ENCODE data around the gene ALOX12. TPM values are rescaled to one million over a fixed set of nuclear protein-coding genes. Genes with fewer than 3 reads are reported as not detected.

The ALOX12 gene
- polyA plus RNA-seq, 1 of the 3 experiments (the other 2 are of a cell fraction): not detected

DNA sequence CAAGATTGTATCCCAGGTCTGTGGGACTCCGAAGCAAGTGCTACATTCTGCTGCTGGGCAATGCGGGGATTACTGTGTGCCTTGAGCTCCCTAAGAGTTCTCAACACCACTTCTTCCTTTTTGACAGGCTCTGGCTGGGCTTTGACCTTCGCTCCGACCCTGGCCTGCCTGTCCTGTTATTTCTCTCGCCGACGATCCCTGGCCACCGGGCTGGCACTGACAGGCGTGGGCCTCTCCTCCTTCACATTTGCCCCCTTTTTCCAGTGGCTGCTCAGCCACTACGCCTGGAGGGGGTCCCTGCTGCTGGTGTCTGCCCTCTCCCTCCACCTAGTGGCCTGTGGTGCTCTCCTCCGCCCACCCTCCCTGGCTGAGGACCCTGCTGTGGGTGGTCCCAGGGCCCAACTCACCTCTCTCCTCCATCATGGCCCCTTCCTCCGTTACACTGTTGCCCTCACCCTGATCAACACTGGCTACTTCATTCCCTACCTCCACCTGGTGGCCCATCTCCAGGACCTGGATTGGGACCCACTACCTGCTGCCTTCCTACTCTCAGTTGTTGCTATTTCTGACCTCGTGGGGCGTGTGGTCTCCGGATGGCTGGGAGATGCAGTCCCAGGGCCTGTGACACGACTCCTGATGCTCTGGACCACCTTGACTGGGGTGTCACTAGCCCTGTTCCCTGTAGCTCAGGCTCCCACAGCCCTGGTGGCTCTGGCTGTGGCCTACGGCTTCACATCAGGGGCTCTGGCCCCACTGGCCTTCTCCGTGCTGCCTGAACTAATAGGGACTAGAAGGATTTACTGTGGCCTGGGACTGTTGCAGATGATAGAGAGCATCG, 42.4 kb downstream of the ALOX12 start:
- CTCF ChIA-PET: interaction anchor here (1.0 to 2.4 kb wide), 4 partner anchors 7 to 139 kb away, joined by 3 to 9 read pairs (median 4); no protein-coding TSS in a partner anchor
- POLR2A ChIA-PET: no interaction called here
- Histone ChIP-seq H3K9me3 (no peaks in the 10 kb centered on the region), H3F3A (replicated peaks; ENCODE audit: insufficient read depth) (peaks cover 6% of the 10 kb centered on the region), H3K36me3 (replicated peaks in 1 of 2; ENCODE audit: control insufficient read depth in 1 of 2, insufficient read depth in 2 of 2, low read length in 1 of 2) (no peaks in the 10 kb centered on the region), H3K27me3 (ENCODE audit: insufficient read depth) (0 out of 2 replicates have a peak, but pooled peaks cover 5% of the 10 kb centered on the region), H3K9ac (no peak overlapping the region), H3K4me1 (ENCODE audit: control insufficient read depth in 1 of 2, insufficient read depth in 2 of 2, low read depth in 1 of 2, low read length in 1 of 2) (peaks cover 4 to 20% of the 10 kb centered on the region in 2 experiments; a peak in 2 of 4 replicates), H3K9me2 (no peaks in the 10 kb centered on the region), H3K4me3 (ENCODE audit: low read depth in 2 of 2, low read length in 1 of 2) (no peak overlapping the region), H4K20me1 (ENCODE audit: insufficient read depth) (no peaks in the 10 kb centered on the region), H3K27ac (ENCODE audit: low read depth in 2 of 2, low read length in 1 of 2) (no peak overlapping the region), H3K4me2 (no peak overlapping the region), H3K79me2 (ENCODE audit: insufficient read depth) (no peaks in the 10 kb centered on the region), H2AFZ (ENCODE audit: low read depth) (no peak overlapping the region)
- 88% methylated on average over 18 of the region's 19 CpGs for WGBS (ENCODE audit: low lambda C conversion rate)
- no peak for TF ChIP-seq NFIC (IDR thresholded peaks at IDR 0.05; ENCODE audit: borderline replicate concordance)
- peak; percentile 38 for DNase-seq

DNA sequence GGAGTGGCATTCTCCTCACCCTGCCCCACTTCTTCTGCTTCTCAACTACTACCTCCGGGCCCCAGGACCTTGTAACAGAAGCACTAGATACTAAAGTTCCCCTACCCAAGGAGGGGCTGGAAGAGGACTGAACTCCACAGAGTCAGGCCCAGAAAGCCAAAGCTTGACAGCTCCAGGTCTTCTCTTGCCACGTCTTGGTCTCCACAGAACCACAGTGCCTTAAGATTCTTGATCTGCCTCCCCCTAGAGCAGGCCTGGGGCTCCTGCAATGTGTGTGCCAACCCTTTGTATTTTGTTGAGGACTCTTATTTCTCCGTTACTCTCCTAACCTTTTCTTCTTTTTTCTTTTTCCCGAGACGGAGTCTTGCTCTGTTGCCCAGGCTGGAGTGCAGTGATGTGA, 44.0 kb downstream of the ALOX12 start:
- H3F3A ChIP-seq (replicated peaks; ENCODE audit: insufficient read depth): peaks cover 3% of the 10 kb centered on the region
- no peaks in the 10 kb centered on the region for H3K36me3 ChIP-seq (replicated peaks in 1 of 2; ENCODE audit: control insufficient read depth in 1 of 2, insufficient read depth in 2 of 2, low read length in 1 of 2)
- no peak overlapping the region for H3K27ac ChIP-seq (ENCODE audit: low read depth in 2 of 2, low read length in 1 of 2)
- no peak overlapping the region for H3K4me2 ChIP-seq
- H2AFZ ChIP-seq (ENCODE audit: low read depth): no peak overlapping the region
- peaks cover 9% of the 10 kb centered on the region; the same call in 1 of the 2 replicates for H3K27me3 ChIP-seq (ENCODE audit: insufficient read depth)
- ChIA-PET POLR2A (no interaction called here), CTCF (interaction anchor here (1.3 to 20.1 kb wide), 2 partner anchors 12 to 100 kb away, joined by 3 to 502 read pairs; no protein-coding TSS in a partner anchor)
- no peak overlapping the region for H3K4me3 ChIP-seq (ENCODE audit: low read depth in 2 of 2, low read length in 1 of 2)
- 94% methylated on average over 5 of the region's 5 CpGs for WGBS (ENCODE audit: low lambda C conversion rate)
- H3K9me2 ChIP-seq: no peaks in the 10 kb centered on the region
- no peak overlapping the region for H3K9ac ChIP-seq
- DNase-seq: no peak
- H3K79me2 ChIP-seq (ENCODE audit: insufficient read depth): no peaks in the 10 kb centered on the region
- H3K9me3 ChIP-seq: no peaks in the 10 kb centered on the region
- peaks cover 4 to 28% of the 10 kb centered on the region in 2 experiments; a peak in 2 of 4 replicates for H3K4me1 ChIP-seq (ENCODE audit: control insufficient read depth in 1 of 2, insufficient read depth in 2 of 2, low read depth in 1 of 2, low read length in 1 of 2)
- no peak for TF ChIP-seq NFIC (IDR thresholded peaks at IDR 0.05; ENCODE audit: borderline replicate concordance)
- TF ChIP-seq, protein P1, sequence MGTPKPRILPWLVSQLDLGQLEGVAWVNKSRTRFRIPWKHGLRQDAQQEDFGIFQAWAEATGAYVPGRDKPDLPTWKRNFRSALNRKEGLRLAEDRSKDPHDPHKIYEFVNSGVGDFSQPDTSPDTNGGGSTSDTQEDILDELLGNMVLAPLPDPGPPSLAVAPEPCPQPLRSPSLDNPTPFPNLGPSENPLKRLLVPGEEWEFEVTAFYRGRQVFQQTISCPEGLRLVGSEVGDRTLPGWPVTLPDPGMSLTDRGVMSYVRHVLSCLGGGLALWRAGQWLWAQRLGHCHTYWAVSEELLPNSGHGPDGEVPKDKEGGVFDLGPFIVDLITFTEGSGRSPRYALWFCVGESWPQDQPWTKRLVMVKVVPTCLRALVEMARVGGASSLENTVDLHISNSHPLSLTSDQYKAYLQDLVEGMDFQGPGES (IDR thresholded peaks at IDR 0.05; ENCODE audit: low read depth, low read length): no peak
- no peak for TF ChIP-seq RCOR1 (IDR thresholded peaks at IDR 0.05; ENCODE audit: low read length)
- no peak for TF ChIP-seq FOSL2 (IDR thresholded peaks at IDR 0.05; ENCODE audit: borderline replicate concordance, low read depth)
- no peaks in the 10 kb centered on the region for H4K20me1 ChIP-seq (ENCODE audit: insufficient read depth)

DNA sequence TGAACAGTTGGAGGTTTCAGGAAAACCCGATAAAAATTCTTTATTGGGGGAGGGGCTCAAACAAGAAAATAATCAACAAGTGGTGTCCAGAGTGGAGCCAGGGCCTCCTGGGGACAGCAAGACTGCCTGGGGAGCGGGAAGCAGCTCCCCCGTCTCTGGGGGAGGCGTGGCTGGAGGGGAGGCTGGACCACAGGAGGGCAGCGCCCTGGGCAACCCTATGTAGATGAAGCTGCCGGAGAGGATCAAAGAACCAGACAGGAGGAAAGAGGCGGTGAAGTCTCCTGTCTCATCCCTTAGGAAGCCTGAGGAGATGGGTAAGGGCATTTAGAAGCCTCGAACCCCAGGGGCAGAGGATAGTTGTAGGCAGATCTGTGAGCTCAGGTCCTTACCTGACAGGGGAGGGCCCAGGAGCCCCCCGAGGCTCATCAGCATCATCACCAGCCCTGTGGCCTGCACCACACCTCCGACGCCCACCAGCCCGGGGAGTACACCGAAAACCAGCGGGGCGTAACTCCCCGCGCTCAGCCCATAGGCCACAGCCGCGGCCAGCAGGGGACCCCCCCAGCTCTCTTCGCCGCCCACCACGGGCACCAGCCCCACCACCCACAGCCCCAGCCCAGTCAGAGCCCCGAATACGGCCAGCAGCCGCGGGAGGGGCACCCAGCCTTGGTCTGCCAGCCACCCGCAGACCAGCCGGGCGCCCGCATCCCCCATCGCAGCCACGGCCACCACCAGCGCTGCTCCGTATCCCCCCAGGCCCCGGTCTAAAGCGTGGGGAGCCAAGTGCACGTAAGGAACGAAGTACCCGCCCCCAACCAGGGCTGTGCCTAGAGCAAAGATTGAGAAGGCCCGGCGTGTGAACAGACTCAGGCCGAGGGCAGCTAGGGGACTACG, 46.0 kb downstream of the ALOX12 start:
- Histone ChIP-seq H3K79me2 (ENCODE audit: insufficient read depth) (no peaks in the 10 kb centered on the region), H3K9ac (no peak overlapping the region), H3K4me2 (no peak overlapping the region), H3K4me1 (ENCODE audit: control insufficient read depth in 1 of 2, insufficient read depth in 2 of 2, low read depth in 1 of 2, low read length in 1 of 2) (peaks cover 0 to 22% of the 10 kb centered on the region in 2 experiments; a peak in 1 of 4 replicates), H3K27ac (ENCODE audit: low read depth in 2 of 2, low read length in 1 of 2) (no peak overlapping the region), H3K9me3 (no peaks in the 10 kb centered on the region), H3F3A (replicated peaks; ENCODE audit: insufficient read depth) (peaks cover 6% of the 10 kb centered on the region), H2AFZ (ENCODE audit: low read depth) (no peak overlapping the region), H3K4me3 (ENCODE audit: low read depth in 2 of 2, low read length in 1 of 2) (no peak overlapping the region), H4K20me1 (ENCODE audit: insufficient read depth) (no peaks in the 10 kb centered on the region), H3K36me3 (replicated peaks in 1 of 2; ENCODE audit: control insufficient read depth in 1 of 2, insufficient read depth in 2 of 2, low read length in 1 of 2) (no peaks in the 10 kb centered on the region), H3K27me3 (ENCODE audit: insufficient read depth) (peaks cover 20% of the 10 kb centered on the region; the same call in 1 of the 2 replicates), H3K9me2 (no peaks in the 10 kb centered on the region)
- ChIA-PET POLR2A (interaction anchor here (0.5 kb wide), 1 partner anchor 146 kb away, joined by 3 read pairs; no protein-coding TSS in a partner anchor), CTCF (interaction anchor here (1.6 to 20.1 kb wide), 5 partner anchors 10 to 254 kb away, joined by 4 to 502 read pairs (median 7); partner anchors contain the start of gene ASGR1)
- DNase-seq: peak; percentile 69
- WGBS (ENCODE audit: low lambda C conversion rate): 58% methylated on average over 39 of the region's 43 CpGs
- TF ChIP-seq NFIC (IDR thresholded peaks at IDR 0.05; ENCODE audit: borderline replicate concordance) (no peak), EP300 (IDR thresholded peaks at IDR 0.05; ENCODE audit: borderline replicate concordance in 1 of 2, low read depth in 1 of 2, low read length in 1 of 2) (no peak), YY1 (IDR thresholded peaks at IDR 0.05; ENCODE audit: low read depth) (no peak), REST (IDR thresholded peaks at IDR 0.05; ENCODE audit: low read depth, low read length) (no peak)
- TF ChIP-seq, protein P2, sequence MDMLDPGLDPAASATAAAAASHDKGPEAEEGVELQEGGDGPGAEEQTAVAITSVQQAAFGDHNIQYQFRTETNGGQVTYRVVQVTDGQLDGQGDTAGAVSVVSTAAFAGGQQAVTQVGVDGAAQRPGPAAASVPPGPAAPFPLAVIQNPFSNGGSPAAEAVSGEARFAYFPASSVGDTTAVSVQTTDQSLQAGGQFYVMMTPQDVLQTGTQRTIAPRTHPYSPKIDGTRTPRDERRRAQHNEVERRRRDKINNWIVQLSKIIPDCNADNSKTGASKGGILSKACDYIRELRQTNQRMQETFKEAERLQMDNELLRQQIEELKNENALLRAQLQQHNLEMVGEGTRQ (IDR thresholded peaks at IDR 0.05; ENCODE audit: borderline replicate concordance, low read depth, low read length): no peak
- TF ChIP-seq, protein P1 (IDR thresholded peaks at IDR 0.05; ENCODE audit: low read depth, low read length): no peak
